HepG2 (cell line): Measurements from ENCODE around the gene NAA16. TPM values are rescaled to one million over a fixed set of nuclear protein-coding genes. Genes with fewer than 3 reads are reported as not detected.

Experiments used
- ATAC-seq: fragments of 200-7000 bp; cut with Tn5 transposase; 3 replicates; pipeline ENCODE4 v1.9.1; 2020; ENCODE audit warnings: mild to moderate bottlenecking, moderate library complexity
- BruUV-seq: library from RNA; stranded (reverse); fragments of 400-500 nt; replicated peaks from 2 replicates; lab custom pipeline; 2021; lab: Mats Ljungman, UMichigan
- CTCF ChIA-PET: fragments of 300-600 bp; formaldehyde crosslinking; extraction: SDS; loops from one replicate; lab custom pipeline; 2021; ENCODE audit warnings: low total read pairs, inconsistent platforms, low intra/inter-chr PET ratio; lab: Yijun Ruan, JAX
- POLR2A ChIA-PET: fragments of 350-600 bp; sonication (Branson Sonifier 250); formaldehyde crosslinking; loops from one replicate; lab custom pipeline; 2020; ENCODE audit warnings: antibody characterized with exemption, inconsistent platforms; lab: Yijun Ruan, JAX
- DNase-seq: peaks from one replicate; pipeline ENCODE4 v3.0.0-alpha.2; 2015; ENCODE audit warnings: low spot score
- FAIRE-seq: peaks from 3 replicates; lab custom pipeline; 2011; peaks lifted over from hg19 to GRCh38; lab: Jason Lieb, UNC
- H2AFZ ChIP-seq: one replicate; pipeline ENCODE4 v1.6.1; 2011; ENCODE audit warnings: low read length, inconsistent platforms
- H3K27ac ChIP-seq: fragments of 300-600 bp; 3 replicates; pipeline ENCODE4 v1.8.0; 2011; ENCODE audit warnings: mixed run types, mild to moderate bottlenecking, mixed read lengths, low read length, inconsistent platforms; ENCODE audit not compliant: insufficient read depth; ENCODE audit errors: extremely low read length
- H3K27me3 ChIP-seq, 2 experiments: fragments of 200-600 bp in 1 of 2; 2 replicates in 1 of 2; 3 replicates in 1 of 2; pipeline versions ENCODE4 v1.6.0 to v1.8.0; 2011; ENCODE audit warnings: low read length in 2 of 2, mild to moderate bottlenecking in 2 of 2, moderate library complexity in 2 of 2, inconsistent platforms in 1 of 2; ENCODE audit not compliant: insufficient read depth in 2 of 2, control insufficient read depth in 1 of 2
- H3K36me3 ChIP-seq, 2 experiments: fragments of 200-600 bp in 1 of 2; replicated peaks in 1 of 2; 2 replicates in 1 of 2; 3 replicates in 1 of 2; pipeline versions ENCODE4 v1.5.1 to v1.8.0; 2011; ENCODE audit warnings: low read length in 2 of 2, inconsistent platforms in 1 of 2; ENCODE audit not compliant: insufficient read depth in 2 of 2, control insufficient read depth in 1 of 2
- H3K4me1 ChIP-seq: 2 replicates; pipeline ENCODE4 v1.5.1; 2012; ENCODE audit warnings: low read length, inconsistent platforms; ENCODE audit not compliant: insufficient read depth
- H3K4me2 ChIP-seq: 2 replicates; pipeline ENCODE4 v1.6.0; 2011; ENCODE audit warnings: low read depth, low read length, inconsistent platforms
- H3K4me3 ChIP-seq, 3 experiments: fragments of 200-600 bp in 1 of 3; sonication (generic), shearing (Covaris generic) in 1 of 3; replicated peaks in 1 of 3; 2 replicates each; pipeline ENCODE4 v1.5.1; 2011 to 2016; ENCODE audit warnings: low read length in 3 of 3, inconsistent platforms in 2 of 3, low read depth in 2 of 3, mild to moderate bottlenecking in 2 of 3, control low read depth in 1 of 3, mixed read lengths in 1 of 3; ENCODE audit not compliant: insufficient read depth in 1 of 3
- H3K79me2 ChIP-seq: one replicate; pipeline ENCODE4 v1.6.1; 2011; ENCODE audit warnings: low read length, inconsistent platforms; ENCODE audit not compliant: insufficient read depth
- H3K9ac ChIP-seq: 2 replicates; pipeline ENCODE4 v1.6.0; 2011; ENCODE audit warnings: mild to moderate bottlenecking, low read depth, low read length, inconsistent platforms; ENCODE audit not compliant: insufficient read depth
- H3K9me3 ChIP-seq: 2 replicates; pipeline ENCODE4 v1.5.1; 2012; ENCODE audit warnings: mild to moderate bottlenecking, low read length
- H4K20me1 ChIP-seq: 2 replicates; pipeline ENCODE4 v1.6.0; 2011; ENCODE audit warnings: inconsistent platforms, mild to moderate bottlenecking, low read length, moderate library complexity; ENCODE audit not compliant: insufficient read depth
- AHR ChIP-seq: IDR thresholded peaks from 2 replicates; pipeline ENCODE4 v1.6.1; 2018; ENCODE audit warnings: missing genetic modification reagents, missing compliant biosample characterization
- MYNN ChIP-seq: sonication (generic); formaldehyde crosslinking; IDR thresholded peaks from 2 replicates; pipeline ENCODE4 v1.4.0; 2020; ENCODE audit warnings: mild to moderate bottlenecking, low read depth, missing genetic modification reagents
- NRL ChIP-seq: sonication (generic); formaldehyde crosslinking; IDR thresholded peaks from 2 replicates; pipeline ENCODE4 v1.5.0; 2020; ENCODE audit warnings: missing genetic modification reagents, mild to moderate bottlenecking, moderate library complexity, borderline replicate concordance
- RORA ChIP-seq: sonication (generic); formaldehyde crosslinking; IDR thresholded peaks from 2 replicates; pipeline ENCODE4 v1.5.0; 2020; ENCODE audit warnings: mild to moderate bottlenecking, missing genetic modification reagents, moderate library complexity
- SETDB1 ChIP-seq: sonication (generic); formaldehyde crosslinking; IDR thresholded peaks from 2 replicates; pipeline ENCODE4 v1.5.1; 2020; ENCODE audit warnings: missing genetic modification reagents, mild to moderate bottlenecking, borderline replicate concordance
- STAT5B ChIP-seq: sonication (generic); formaldehyde crosslinking; IDR thresholded peaks from 2 replicates; pipeline ENCODE4 v1.4.0; 2020; ENCODE audit warnings: missing genetic modification reagents
- ZBTB7A ChIP-seq: sonication (generic); formaldehyde crosslinking; IDR thresholded peaks from 2 replicates; pipeline ENCODE4 v1.8.0; 2022; ENCODE audit warnings: mild to moderate bottlenecking, missing genetic modification reagents
- WGBS: methylation state at CpG from one replicate; pipeline ENCODE4 v1.1.6; 2017; ENCODE audit warnings: low lambda C conversion rate; 5-methylcytosine and 5-hydroxymethylcytosine counted together
- in situ Hi-C: cut with HindIII; loops from 2 replicates; pipeline ENCODE4 v1.10.0; 2017; ENCODE audit warnings: low pct_unique_long_range_greater_than_20kb; ENCODE audit not compliant: extremely low pct_ligation_motif_present
- intact Hi-C: fragments of 100-400 bp; cut with micrococcal nuclease; formaldehyde crosslinking; loops from one replicate; pipeline ENCODE4 v1.10.0; 2022; ENCODE audit not compliant: unreplicated experiment
- polyA plus RNA-seq, 8 experiments: library from polyadenylated mRNA; depleted of rRNA in 3 of 8; stranded (reverse) in 7 of 8; unstranded in 1 of 8; fragments of >200 nt; fragmentation: Illumina TruSeq in 4 of 8; extraction: Trizol in 4 of 8; gene quantifications; 2 replicates each; pipeline versions ENCODE4 v1.2.1 to v1.2.3, GENCODE V29; 2011 to 2016; ENCODE audit warnings: low read depth in 4 of 8, missing spikeins in 1 of 8, mixed read lengths in 1 of 8; ENCODE audit not compliant: insufficient read depth in 1 of 8
- total RNA-seq, 5 experiments: library from RNA; depleted of rRNA; stranded (reverse); fragments of >200 nt; fragmentation: Illumina TruSeq; extraction: Trizol; gene quantifications; 2 replicates each; pipeline ENCODE4 v1.2.3, GENCODE V29; 2016; ENCODE audit warnings: low read depth in 1 of 5
- TF ChIP-seq, protein P1 (sequence below): sonication (generic); formaldehyde crosslinking; IDR thresholded peaks from 2 replicates; pipeline ENCODE4 v1.8.1; 2023; ENCODE audit warnings: missing genetic modification reagents, inconsistent platforms, borderline replicate concordance
- TF ChIP-seq, protein P2 (sequence below): sonication (generic); formaldehyde crosslinking; IDR thresholded peaks from 2 replicates; pipeline ENCODE4 v1.5.0; 2020; ENCODE audit warnings: mild to moderate bottlenecking, missing genetic modification reagents
- TF ChIP-seq, protein P3 (sequence below): sonication (generic); formaldehyde crosslinking; IDR thresholded peaks from 2 replicates; pipeline ENCODE4 v1.4.0; 2020; ENCODE audit warnings: low read depth, missing genetic modification reagents
- TF ChIP-seq, protein P4 (sequence below): fragments of 450-650 bp; IDR thresholded peaks from 2 replicates; pipeline ENCODE4 v1.6.1; 2016
- TF ChIP-seq, protein P5 (sequence below): sonication (generic); formaldehyde crosslinking; IDR thresholded peaks from 2 replicates; pipeline ENCODE4 v1.5.1; 2020; ENCODE audit warnings: mild to moderate bottlenecking, missing genetic modification reagents

NAA16 gene
- total and polyA plus RNA-seq, 2 of the 13 experiments (the other 11 are each of a cell fraction or from before 2014, with no cell fraction given), result 9.2 to 15.1 TPM

DNA sequence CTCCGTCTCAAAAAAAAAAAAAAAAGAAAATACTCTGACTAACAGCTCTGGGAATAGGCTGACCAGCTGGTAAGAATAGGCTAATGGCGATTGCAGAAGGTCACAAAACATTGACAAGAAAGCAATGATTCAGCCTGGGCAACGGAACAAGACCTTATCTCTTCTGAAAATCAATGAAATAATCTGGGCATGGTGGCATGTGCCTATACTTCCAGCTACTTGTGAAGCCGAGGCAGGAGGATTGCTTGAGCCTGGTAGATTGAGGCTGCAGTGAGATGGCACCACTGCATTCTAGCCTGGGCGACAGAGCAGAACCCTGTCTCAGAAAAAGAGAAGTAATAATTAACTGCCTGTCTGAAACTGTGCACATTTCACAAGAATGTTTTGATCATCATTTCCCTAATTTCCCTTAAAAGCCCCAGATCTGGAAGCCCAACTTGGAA is 28.9 kb upstream of the NAA16 start:
- 32% methylated on average over 5 of the region's 5 CpGs for WGBS
- Histone ChIP-seq H3K4me3 (no peak overlapping the region), H3K4me1 (peaks cover 25% of the 10 kb centered on the region), H3K79me2 (no peaks in the 10 kb centered on the region), H3K27ac (no peak overlapping the region), H3K9me3 (no peaks in the 10 kb centered on the region), H3K27me3 (peaks cover 0 to 9% of the 10 kb centered on the region in 2 experiments; a peak in 3 of 5 replicates), H4K20me1 (no peaks in the 10 kb centered on the region), H3K9ac (no peak overlapping the region), H2AFZ (no peak overlapping the region), H3K36me3 (no peaks in the 10 kb centered on the region), H3K4me2 (no peak overlapping the region)
- DNase-seq (no peak), FAIRE-seq (no peak), ATAC-seq (no peak)
- intact Hi-C loops (no loop called here), in situ Hi-C loops (no loop called here)
- ChIA-PET CTCF (no interaction called here), POLR2A (no interaction called here)
- no TSS peak for BruUV-seq
- TF ChIP-seq NRL (CRISPR knock-in tag) (no peak), ZBTB7A (CRISPR knock-in tag) (no peak), MYNN (CRISPR knock-in tag) (no peak), SETDB1 (no peak), AHR (CRISPR knock-in tag) (no peak), RORA (CRISPR knock-in tag) (no peak), STAT5B (CRISPR knock-in tag) (no peak)
- TF ChIP-seq, protein P1, sequence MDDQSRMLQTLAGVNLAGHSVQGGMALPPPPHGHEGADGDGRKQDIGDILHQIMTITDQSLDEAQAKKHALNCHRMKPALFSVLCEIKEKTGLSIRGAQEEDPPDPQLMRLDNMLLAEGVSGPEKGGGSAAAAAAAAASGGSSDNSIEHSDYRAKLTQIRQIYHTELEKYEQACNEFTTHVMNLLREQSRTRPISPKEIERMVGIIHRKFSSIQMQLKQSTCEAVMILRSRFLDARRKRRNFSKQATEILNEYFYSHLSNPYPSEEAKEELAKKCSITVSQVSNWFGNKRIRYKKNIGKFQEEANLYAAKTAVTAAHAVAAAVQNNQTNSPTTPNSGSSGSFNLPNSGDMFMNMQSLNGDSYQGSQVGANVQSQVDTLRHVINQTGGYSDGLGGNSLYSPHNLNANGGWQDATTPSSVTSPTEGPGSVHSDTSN (CRISPR knock-in tag), result no peak
- TF ChIP-seq, protein P2, sequence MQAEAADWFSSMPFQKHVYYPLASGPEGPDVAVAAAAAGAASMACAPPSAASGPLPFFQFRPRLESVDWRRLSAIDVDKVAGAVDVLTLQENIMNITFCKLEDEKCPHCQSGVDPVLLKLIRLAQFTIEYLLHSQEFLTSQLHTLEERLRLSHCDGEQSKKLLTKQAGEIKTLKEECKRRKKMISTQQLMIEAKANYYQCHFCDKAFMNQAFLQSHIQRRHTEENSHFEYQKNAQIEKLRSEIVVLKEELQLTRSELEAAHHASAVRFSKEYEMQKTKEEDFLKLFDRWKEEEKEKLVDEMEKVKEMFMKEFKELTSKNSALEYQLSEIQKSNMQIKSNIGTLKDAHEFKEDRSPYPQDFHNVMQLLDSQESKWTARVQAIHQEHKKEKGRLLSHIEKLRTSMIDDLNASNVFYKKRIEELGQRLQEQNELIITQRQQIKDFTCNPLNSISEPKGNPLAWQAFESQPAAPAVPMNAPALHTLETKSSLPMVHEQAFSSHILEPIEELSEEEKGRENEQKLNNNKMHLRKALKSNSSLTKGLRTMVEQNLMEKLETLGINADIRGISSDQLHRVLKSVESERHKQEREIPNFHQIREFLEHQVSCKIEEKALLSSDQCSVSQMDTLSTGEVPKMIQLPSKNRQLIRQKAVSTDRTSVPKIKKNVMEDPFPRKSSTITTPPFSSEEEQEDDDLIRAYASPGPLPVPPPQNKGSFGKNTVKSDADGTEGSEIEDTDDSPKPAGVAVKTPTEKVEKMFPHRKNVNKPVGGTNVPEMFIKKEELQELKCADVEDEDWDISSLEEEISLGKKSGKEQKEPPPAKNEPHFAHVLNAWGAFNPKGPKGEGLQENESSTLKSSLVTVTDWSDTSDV (CRISPR knock-in tag), result no peak
- TF ChIP-seq, protein P3, sequence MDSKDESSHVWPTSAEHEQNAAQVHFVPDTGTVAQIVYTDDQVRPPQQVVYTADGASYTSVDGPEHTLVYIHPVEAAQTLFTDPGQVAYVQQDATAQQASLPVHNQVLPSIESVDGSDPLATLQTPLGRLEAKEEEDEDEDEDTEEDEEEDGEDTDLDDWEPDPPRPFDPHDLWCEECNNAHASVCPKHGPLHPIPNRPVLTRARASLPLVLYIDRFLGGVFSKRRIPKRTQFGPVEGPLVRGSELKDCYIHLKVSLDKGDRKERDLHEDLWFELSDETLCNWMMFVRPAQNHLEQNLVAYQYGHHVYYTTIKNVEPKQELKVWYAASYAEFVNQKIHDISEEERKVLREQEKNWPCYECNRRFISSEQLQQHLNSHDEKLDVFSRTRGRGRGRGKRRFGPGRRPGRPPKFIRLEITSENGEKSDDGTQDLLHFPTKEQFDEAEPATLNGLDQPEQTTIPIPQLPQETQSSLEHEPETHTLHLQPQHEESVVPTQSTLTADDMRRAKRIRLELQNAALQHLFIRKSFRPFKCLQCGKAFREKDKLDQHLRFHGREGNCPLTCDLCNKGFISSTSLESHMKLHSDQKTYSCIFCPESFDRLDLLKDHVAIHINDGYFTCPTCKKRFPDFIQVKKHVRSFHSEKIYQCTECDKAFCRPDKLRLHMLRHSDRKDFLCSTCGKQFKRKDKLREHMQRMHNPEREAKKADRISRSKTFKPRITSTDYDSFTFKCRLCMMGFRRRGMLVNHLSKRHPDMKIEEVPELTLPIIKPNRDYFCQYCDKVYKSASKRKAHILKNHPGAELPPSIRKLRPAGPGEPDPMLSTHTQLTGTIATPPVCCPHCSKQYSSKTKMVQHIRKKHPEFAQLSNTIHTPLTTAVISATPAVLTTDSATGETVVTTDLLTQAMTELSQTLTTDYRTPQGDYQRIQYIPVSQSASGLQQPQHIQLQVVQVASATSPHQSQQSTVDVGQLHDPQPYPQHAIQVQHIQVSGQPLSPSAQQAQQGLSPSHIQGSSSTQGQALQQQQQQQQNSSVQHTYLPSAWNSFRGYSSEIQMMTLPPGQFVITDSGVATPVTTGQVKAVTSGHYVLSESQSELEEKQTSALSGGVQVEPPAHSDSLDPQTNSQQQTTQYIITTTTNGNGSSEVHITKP (CRISPR knock-in tag), result no peak
- TF ChIP-seq, protein P4, sequence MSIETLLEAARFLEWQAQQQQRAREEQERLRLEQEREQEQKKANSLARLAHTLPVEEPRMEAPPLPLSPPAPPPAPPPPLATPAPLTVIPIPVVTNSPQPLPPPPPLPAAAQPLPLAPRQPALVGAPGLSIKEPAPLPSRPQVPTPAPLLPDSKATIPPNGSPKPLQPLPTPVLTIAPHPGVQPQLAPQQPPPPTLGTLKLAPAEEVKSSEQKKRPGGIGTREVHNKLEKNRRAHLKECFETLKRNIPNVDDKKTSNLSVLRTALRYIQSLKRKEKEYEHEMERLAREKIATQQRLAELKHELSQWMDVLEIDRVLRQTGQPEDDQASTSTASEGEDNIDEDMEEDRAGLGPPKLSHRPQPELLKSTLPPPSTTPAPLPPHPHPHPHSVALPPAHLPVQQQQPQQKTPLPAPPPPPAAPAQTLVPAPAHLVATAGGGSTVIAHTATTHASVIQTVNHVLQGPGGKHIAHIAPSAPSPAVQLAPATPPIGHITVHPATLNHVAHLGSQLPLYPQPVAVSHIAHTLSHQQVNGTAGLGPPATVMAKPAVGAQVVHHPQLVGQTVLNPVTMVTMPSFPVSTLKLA, result no peak
- TF ChIP-seq, protein P5, sequence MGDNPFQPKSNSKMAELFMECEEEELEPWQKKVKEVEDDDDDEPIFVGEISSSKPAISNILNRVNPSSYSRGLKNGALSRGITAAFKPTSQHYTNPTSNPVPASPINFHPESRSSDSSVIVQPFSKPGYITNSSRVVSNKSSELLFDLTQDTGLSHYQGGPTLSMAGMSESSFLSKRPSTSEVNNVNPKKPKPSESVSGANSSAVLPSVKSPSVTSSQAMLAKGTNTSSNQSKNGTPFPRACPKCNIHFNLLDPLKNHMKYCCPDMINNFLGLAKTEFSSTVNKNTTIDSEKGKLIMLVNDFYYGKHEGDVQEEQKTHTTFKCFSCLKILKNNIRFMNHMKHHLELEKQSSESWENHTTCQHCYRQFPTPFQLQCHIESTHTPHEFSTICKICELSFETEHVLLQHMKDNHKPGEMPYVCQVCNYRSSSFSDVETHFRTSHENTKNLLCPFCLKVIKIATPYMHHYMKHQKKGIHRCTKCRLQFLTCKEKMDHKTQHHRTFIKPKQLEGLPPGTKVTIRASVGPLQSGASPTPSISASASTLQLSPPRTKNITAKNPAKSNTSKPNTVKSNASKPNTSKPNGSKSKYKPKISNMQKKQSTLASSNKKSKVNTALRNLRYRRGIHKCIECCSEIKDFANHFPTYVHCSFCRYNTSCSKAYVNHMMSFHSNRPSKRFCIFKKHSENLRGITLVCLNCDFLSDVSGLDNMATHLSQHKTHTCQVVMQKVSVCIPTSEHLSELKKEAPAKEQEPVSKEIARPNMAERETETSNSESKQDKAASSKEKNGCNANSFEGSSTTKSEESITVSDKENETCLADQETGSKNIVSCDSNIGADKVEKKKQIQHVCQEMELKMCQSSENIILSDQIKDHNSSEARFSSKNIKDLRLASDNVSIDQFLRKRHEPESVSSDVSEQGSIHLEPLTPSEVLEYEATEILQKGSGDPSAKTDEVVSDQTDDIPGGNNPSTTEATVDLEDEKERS (CRISPR knock-in tag), result no peak
